Head of caudate nucleus (tissue), 42 donors: ENCODE measurements around the gene LENG8.

ENCODE experiments used
- DNase-seq, 42 donors: peaks; one replicate each; pipeline versions ENCODE4 v3.0.0 to v3.0.0-alpha.2; 2020 to 2021; ENCODE audit warnings: mixed read lengths in 7 of 42
- intact Hi-C: fragments of 100-400 bp; cut with DNase I; formaldehyde crosslinking; loops from one replicate; pipeline ENCODE4 v1.15.0; 2022

The LENG8 gene

DNA sequence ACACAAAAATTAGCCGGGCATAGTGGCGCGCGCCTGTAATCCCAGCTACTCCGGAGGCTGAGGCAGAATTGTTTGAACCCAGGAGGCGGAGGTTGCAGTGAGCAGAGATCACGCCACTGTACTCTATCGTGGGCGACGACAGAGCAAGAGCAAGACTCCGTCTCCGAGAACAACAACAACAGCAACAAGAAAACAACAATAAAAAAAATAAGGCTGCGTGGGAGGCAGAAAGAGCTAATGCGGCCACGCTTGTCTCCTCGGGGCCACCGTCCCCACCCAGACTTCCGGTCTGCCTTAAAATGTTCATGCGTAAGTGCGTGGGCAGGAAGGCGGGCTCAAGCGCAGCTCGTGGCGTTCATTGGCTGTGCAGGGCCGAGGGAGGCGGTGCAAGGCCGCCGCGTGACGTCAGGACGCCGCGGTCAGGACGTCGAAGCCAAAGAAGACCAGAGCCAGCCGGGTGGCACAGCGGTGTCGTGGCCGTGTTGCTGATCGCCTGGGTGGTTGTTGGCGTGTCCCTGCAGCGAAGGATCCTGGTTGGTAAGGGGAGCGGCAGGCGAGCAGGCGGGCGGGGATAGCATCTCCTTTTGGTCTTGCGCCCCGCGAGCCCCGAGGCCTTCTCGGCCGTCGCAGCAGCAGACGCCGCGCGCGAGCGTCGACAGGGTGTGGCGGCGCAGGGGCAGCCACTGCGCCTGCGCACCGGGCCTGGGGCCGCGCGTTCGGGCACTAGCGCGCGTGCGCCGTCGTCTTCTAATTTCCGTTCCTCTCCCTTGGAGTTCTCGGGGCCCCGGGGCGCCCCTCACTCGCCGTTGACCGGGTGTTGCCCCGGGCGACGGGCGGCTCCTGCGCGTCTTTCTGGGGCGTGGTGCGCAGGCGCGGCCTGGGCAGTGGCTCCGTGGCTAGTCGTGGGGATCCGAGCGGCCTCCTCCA is at the start of gene LENG8:
Gene LENG8, plus strand, starts transcription at position 426 of the 927 bp plus-strand sequence. CDS start 2,146 bp downstream, outside the sequence.
- intact Hi-C loops, result no loop called here

DNA sequence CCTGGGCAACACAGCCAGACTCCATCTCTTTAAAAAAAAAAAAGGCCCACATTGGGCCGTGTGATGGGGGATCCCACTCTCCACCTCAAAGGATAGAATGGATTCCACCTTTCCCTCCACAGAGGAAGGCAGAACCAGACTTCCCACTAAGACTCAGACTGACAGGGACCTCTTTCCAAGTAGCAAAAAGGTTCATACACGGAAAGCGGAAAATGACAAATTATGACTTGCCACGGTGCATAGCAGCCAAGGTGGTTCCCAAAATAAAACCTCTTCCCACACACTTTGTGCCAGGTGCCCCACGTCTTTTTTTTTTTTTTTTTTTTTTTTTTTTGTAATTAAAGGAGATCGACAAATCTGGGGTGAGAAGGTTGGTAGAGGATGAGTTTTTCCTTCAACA is 48.1 kb upstream of the LENG8 start:
- peak in 13 of 42 donors; percentile 22 to 72 (median 45) for DNase-seq
- intact Hi-C loops, result no loop called here

More for the DNA sequence above, at the start of gene LENG8:
- peak; percentile 98 to 99 (median 99) for DNase-seq

DNA sequence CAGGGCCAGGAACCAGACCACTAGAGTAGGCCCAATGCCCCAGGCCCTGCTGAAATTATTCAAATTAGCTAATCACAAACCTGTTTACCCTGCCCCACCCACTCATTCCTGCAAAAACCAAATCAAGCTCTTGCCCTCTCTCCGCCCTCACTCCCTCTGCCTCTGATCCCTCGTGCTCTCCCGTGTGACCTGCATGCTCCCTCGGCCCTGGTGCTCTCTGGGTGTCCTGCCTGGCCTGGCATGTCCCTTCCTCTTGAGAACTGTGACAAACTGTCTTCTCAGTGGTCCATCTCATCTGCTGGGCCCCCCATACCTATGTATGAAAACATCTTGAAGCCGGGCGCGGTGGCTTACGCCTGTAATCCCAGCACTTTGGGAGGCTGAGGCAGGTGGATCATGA is 45.9 kb upstream of the LENG8 start:
- DNase-seq, result no peak
- intact Hi-C loops, result no loop called here

DNA sequence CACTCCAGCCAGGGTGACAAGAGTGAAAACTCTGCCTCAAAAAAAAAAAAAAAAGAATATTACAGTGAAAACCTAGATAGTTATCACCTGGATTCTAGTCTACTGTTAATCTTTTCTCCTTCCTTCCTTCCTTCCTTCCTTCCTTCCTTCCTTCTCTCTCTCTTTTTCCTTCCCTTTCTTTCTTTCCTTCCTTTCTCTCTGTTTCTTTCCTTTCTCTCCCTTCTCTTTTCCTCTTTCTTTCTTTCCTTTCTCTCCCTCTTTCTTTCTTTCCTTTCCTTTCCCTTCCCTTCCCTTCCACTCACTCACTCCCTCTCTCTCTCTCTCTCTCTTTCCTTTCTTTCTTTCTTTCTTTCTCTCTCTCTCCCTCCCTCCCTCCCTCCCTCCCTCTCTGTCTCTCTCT is 43.4 kb upstream of the LENG8 start:
- no peak for DNase-seq
- intact Hi-C loops, result no loop called here

DNA sequence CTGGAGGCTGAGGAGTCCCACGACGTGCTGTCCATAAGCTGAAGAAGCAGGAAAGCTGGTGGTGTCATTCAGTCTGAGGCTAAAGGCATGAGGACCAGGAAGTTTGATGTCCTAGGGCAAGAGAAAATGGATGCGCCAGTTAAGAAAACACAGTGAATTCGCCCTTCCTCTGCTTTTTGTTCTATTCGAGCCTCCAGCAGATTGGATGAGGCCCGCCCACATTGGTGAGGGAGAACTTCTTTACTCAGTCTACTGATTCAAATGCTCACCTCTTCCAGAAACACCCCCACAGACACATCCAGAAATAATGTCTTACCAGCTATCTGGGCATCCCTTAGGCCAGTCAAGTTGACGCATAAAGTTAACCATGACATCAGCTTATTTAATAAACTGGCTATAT is 41.2 kb upstream of the LENG8 start:
- DNase-seq, result no peak
- intact Hi-C loops, result no loop called here

DNA sequence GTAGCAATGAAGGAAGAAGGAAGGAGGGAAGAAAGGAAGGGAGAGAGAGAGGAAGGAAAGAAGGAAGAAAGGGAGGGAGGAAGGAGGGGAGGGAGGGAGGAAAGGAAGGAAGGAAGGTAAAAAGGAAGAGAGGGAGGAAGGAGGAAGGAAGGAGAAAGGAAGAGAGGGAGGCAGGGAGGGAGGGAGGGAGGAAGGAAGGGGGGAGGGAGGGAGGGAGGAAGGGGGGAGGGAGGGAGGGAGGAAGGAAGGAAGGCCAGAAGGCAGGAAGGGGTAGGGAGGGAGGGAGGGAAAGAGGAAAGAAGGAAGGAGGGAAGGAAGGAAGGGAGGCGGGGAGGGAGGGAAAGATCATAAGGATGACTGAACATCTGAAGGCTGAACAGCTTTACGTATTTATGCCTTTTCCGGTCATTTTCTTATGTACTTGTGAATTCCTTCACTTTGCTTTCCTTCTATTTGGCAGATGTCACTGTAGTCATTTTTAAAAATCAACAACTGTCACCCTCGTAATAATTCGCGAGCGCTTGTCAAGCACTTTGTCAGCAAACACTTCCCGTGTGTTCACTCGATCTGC is 40.5 kb upstream of the LENG8 start:
- intact Hi-C loops, result no loop called here
- DNase-seq, result no peak

DNA sequence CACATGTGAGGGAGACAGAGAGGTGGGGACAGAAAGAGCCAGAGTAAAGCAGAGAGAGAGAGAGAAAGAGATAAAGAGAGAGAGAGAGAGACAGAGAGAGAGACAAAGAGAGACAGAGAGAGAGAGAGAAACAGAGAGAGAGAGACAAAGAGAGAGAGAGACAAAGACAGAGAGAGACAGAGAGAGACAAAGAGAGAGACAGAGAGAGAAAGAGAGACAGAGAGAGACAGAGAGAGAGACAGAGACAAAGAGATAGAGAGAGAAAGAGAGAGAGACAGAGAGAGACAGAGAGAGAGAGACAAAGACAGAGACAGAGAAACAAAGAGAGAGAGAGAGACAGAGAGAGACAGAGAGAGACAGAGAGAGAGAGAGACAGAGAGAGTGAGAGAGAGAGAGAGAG is 38.0 kb upstream of the LENG8 start:
- no peak for DNase-seq
- intact Hi-C loops, result no loop called here

DNA sequence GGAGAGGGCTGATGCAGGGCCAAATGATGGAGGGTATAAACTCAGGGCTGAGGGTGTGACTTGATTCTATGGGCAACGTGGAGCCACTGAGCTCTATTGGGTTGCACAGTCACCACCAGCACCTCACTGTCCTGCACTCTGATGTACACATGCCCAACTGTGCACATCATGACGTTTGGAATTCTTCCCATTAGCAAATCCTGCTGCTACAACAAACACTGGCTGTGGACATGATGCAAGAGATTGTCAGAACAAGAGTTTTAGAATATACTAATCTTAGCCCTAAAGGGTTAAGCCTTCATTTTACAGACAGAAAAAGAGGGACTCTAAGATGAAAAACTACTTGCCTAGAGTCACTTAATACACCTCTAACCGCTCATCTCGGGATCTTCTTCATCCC is 36.1 kb upstream of the LENG8 start:
- no peak for DNase-seq
- intact Hi-C loops, result no loop called here

DNA sequence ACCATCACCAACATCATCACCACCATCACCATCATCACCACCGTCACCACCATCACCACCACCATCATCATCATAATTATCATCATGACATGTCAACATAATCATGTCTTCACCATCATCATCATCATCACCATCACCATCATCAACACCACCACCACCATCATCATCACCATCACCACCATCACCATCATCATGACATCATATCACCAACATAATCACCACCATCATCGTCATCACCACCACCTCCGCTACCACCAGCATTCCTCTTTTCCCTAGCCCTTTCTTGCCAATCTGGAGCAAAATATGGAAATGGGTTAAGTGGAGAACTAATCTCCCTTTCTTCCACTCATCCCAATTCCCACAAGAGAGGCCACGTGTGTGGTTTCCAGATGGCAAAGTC is 34.8 kb upstream of the LENG8 start:
- no peak for DNase-seq
- intact Hi-C loops, result no loop called here

DNA sequence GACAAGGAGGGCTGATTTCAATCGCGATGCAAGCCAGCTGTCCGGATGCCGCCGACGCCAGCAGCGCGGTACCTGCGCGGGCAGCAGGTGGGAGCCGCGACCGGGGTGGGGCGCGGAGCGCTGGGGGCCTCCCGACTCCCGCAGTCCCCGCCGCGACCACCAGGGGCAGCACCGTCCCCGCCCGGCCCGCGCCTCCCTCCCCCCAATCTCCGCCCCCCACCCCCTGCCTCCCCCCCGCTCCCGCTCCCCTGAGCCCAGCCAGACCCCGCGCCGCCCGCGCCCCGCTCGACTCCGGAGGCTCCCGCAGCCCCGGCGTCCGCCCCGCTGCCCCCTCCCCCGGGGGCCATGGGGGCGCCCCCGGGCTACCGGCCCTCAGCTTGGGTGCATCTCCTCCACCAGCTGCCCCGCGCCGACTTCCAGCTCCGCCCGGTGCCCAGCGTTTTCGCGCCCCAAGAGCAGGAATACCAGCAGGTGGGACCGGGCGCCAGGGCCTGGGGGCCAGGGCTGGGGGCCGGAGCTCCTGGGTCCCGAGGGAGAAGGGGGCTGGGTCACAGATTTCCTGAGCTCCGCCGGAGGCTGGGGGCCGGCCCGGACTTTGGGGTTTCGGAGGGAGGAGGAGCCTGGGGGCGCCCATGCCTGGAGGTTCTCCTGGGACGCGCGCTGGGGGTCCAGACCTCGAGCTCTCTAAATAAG is 33.6 kb upstream of the LENG8 start, which contains the start of gene TTYH1:
Gene TTYH1, plus strand, starts transcription at position 257 of the 693 bp plus-strand sequence. Its CDS starts 89 bp downstream, at position 346.
- DNase-seq, result peak in 39 of 42 donors; percentile 62 to 92 (median 82)
- intact Hi-C loops, result no loop called here

DNA sequence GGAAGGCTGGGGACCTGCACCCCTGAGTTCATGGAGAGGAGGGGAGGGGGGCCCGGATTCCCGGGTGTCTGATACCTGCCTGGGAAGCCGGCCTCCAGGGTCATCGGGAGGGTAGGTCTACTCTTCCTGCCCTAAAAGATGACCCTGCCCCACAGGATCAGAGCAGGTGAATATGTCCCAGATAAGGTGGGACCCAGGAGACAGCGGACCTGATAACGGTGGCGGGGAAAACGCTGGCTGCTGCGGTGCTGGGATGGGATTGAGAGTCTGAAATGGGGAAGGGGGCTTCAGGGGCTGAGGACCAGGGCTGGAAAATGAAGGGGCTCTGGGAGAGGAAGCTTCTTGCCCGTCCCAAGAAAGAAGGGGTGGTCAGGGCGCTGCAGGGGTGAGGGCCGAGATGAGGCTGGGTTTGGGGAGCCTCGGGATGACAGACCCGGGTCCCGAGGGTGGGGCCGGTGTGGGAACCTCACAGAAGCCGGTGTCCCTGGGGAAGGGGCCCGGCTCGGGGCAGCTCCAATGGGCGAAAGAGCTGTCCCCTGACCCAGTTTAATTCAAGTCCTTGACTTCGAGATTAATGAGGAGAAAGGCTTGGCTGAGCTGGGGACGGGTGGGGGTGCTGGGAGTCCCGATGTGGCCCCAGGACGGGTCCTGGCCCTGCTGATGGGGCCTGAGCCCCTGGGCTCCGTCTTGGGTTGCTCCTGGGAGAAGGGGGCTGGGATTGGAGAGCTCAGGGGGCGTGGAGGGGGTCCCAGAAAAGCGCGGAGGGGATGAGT is 32.9 kb upstream of the LENG8 start:
- DNase-seq, result peak in 7 of 42 donors; percentile 22 to 53 (median 40)
- intact Hi-C loops, result no loop called here

DNA sequence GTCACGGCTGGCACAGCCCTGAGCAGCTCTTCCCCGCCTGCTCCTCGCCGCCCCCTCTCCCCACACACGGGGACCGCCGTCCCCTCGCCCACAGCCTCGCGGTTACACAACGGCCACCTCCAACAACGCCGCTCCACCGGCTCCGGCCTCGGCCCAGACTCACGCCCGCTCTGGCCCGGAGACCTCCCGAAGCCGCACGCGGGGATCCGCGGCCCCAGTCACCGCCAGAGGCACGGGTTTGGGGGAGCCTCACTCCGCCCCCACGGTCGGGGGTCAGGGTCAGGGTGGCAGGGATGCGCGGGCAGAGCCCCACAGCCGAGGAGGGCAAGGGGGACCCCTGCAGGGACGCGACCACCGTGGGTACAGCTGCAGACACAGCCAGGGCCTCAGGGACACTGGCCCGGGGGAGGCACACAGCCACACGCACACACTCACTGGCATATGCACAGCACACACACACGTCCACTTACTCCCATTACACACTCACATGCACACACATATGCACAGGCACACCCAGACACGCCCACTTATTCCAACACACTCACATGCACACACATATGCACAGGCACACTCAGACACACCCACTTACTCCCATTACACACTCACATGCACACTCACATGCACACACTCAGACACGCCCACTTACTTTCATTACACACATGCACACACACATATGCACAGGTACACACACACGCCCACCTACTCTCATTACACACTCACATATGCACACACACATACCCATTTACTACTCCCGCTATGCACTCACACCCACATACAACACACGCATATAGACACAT is 32.1 kb upstream of the LENG8 start:
- DNase-seq, result peak in 16 of 42 donors; percentile 29 to 76 (median 55)
- intact Hi-C loops, result no loop called here

DNA sequence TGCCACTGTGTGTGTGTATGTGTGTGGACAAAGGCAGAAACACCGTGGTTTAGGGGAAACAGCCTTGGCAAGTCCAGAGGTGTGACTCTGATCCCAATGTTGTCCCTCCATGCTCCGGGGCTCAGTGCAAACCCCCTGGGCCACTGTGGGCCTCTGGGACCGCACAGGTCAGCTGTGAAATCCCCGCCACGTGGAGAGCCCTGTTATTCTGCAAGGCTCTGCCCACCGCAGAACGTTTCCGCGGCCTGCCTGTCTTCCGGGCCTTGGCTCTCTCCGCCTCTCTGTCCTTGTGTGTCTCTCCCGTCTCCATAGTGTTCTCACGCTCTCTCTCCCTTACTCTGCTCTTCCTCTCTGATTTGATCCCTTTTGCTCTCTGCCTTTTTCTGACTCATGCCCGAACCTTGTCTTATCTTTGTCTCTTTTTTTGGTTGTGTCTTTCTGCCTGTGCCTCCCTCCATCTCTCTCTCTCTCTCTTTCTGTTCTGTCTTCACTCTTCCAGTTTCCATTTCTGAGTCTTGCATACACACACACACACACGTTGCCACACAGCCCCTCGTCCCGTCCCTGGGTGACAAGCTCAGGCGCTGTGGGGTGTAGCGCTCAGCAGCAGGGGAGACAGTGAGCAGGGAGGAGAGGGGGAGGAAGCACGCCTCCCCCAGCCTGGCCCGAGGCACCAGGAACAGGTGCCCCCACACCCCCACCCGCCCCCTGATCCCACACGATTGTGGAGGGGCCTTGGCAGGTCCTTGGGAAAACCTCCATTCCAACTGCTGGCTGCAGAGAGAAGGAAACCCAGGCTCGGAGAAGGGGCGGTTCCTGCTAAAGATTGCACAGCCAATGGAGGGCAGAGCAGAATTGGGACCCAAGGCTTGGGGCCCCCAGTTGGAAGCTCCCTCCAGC is 30.7 kb upstream of the LENG8 start:
- peak in 33 of 42 donors; percentile 43 to 81 (median 61) for DNase-seq
- intact Hi-C loops, result no loop called here

DNA sequence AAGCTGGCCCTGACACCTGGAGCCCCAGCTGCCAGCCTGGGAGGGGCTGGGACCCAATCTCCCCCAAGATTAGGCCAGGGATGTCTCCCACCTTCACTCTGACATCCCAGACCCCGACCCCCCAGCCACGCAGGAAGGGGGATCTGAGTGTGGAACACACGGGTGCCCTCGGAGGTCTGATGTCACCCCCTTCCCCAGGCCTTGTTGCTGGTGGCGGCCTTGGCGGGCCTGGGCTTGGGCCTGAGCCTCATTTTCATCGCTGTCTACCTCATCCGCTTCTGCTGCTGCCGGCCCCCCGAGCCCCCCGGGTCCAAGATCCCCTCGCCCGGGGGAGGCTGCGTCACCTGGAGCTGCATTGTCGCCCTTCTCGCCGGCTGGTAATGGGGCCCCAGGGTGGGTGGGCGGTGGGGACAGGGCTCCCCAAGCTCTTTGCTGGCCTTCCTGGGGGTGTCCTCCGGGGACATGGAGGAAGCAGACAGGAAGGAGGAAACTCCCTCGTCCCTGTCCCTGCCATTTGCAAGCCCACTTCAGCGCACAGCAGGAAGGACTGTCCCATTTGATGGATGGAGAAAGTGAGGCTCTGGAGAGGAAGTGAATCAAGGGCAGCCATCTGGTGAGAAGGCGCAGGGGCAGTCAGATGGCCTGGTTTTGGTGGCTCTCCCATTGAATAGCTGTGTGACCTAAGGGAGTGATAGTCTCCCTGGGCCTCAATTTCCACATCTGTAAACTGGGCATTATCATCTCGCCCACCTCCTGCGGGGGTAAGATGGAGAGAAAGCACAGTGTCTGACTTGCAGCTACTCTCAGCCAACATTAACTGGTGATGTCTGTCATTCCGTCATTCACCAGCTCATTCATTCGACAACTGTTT is 29.8 kb upstream of the LENG8 start:
- peak in 1 of 42 donors; percentile 31 for DNase-seq
- intact Hi-C loops, result no loop called here

DNA sequence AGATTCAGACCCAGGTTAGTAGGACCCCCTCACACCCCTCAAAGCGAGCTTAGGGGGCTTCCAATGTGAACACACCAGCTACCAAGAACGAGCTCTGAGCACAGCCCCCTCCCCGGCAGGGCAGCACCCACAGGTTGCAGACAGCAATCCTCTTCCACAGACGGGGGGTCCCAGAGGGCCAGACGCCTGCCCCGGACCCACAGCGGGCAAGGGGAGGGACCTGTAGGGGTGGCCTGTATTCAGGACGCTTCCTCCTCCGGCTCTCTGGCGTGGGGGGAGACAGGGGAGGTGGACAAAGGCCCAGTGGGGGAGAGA is 29.0 kb upstream of the LENG8 start:
- DNase-seq, result no peak
- intact Hi-C loops, result no loop called here

DNA sequence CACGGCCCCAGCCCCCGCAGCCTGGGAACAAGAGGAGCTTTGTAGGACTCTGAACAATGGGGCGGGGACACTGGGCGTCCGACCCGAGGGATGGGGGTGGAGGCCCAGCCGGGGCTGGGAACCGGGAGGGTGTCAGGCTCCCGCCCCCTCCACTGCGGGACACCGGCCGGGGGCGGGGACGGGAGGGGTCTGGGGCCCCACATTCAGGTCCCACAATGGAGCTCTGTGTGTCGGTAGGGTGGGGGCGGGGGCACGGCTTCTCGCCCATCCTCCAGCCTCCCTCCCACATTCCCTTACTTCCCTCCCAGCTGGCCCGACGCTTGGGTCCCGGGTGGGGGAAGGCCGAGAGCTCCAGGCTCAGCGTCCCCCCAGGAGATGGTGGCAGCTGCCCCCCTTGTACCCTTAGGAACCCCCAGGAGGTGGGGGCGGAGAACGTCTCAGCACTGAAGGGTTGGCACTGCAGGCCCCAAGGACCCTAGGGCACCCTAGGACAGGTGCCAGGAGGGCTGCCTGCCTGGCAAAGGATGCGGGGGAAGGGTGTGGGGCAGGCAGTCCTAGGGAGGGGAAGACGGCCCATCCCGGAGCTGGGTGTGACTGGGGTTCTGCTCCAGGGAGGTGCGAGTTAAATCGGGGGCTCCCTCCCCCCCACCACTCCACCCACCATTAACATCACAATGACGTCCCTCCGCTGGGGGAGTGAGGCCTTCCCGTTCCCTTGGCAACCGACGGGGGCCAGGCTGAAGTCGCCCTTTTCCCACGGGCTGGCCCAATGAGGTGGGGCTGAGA is 28.4 kb upstream of the LENG8 start:
- peak; percentile 87 to 99 (median 96) for DNase-seq
- intact Hi-C loops, result no loop called here
